Measurements from ENCODE around the gene IFITM1. TPM values are rescaled to one million over a fixed set of nuclear protein-coding genes. Genes with fewer than 3 reads are reported as not detected.

Gene IFITM1
- total and polyA plus RNA-seq, 2 of the 8 experiments (the other 6 are each of a cell fraction or from before 2014, with no cell fraction given), result 394 to 1,464 TPM

GRCh38 chr11:283405-284104 lies 30.3 kb upstream of the IFITM1 start:
- 0 out of 2 replicates have a peak overlapping the region, but pooled peaks have one; percentile 60 for H3K18ac ChIP-seq (ENCODE audit: extremely low read depth, low read length)
- H3K27ac ChIP-seq (ENCODE audit: low read depth, low read length), result no peak overlapping the region
- no peak overlapping the region for H3K4me3 ChIP-seq (ENCODE audit: extremely low read depth in 1 of 4, insufficient read depth in 2 of 4, low read depth in 3 of 4, low read length in 4 of 4)
- 0 out of 2 replicates have a peak overlapping the region, but pooled peaks have one; percentile 40 for H2AK5ac ChIP-seq (ENCODE audit: low read depth, low read length)
- 85% methylated on average over 18 of the region's 23 CpGs; no CpG with 5 or more reads in 1 of the 2 experiments for WGBS, 2 experiments (ENCODE audit: extremely low coverage in 1 of 2, insufficient coverage in 1 of 2, insufficient read length in 1 of 2, insufficient replicate concordance in 2 of 2, low coverage in 1 of 2, low lambda C conversion rate in 2 of 2, missing lambda C conversion rate in 1 of 2)
- H3K23ac ChIP-seq (ENCODE audit: insufficient read length), result no peak overlapping the region
- H2BK12ac ChIP-seq (ENCODE audit: low read depth, low read length), result peak overlapping the region; percentile 39; the same call in 1 of the 2 replicates
- peak overlapping the region; percentile 38 for H4K5ac ChIP-seq (ENCODE audit: insufficient read length, low read depth, low read length)
- H3K14ac ChIP-seq (ENCODE audit: insufficient read length), result no peak overlapping the region
- peaks cover 0 to 3% of the 10 kb centered on the region in 2 experiments; a peak in 1 of 4 replicates for H3K9me3 ChIP-seq (ENCODE audit: insufficient read depth in 2 of 2, low read depth in 1 of 2, low read length in 1 of 2)
- H3K56ac ChIP-seq (replicated peaks; ENCODE audit: insufficient read length, low read depth, low read length), result no peak overlapping the region
- H2BK120ac ChIP-seq (replicated peaks; ENCODE audit: low read depth, low read length), result peak overlapping the region; percentile 92
- POLR2A ChIA-PET (ENCODE audit: partially characterized antibody), result interaction anchor here (1.4 to 7.7 kb wide), 6 partner anchors 11 to 72 kb away, joined by 4 to 51 read pairs (median 6); partner anchors contain the start of gene IFITM5
- H2BK5ac ChIP-seq (ENCODE audit: low read depth, low read length), result peak overlapping the region; percentile 88; the same call in 1 of the 2 replicates
- H2BK20ac ChIP-seq (ENCODE audit: low read length), result 0 out of 2 replicates have a peak overlapping the region, but pooled peaks have one; percentile 72
- no peaks in the 10 kb centered on the region for H3K79me2 ChIP-seq (ENCODE audit: control insufficient read depth in 1 of 2, insufficient read depth in 2 of 2, low read length in 2 of 2)
- no peak overlapping the region for H3K9ac ChIP-seq (replicated peaks in 1 of 4; ENCODE audit: extremely low read depth in 1 of 4, low read depth in 3 of 4, low read length in 3 of 4)
- CTCF ChIA-PET (ENCODE audit: partially characterized antibody), result interaction anchor here (0.9 to 8.6 kb wide), 4 partner anchors 22 to 81 kb away, joined by 3 to 88 read pairs (median 8); no protein-coding TSS in a partner anchor
- peak overlapping the region; percentile 31; the same call in 1 of the 2 replicates for H4K8ac ChIP-seq (ENCODE audit: extremely low read depth, insufficient read depth, low read length)
- H3K4me1 ChIP-seq (replicated peaks in 1 of 4; ENCODE audit: control insufficient read depth in 3 of 4, insufficient read depth in 4 of 4, low read length in 3 of 4), result peaks cover 0 to 13% (median 9%) of the 10 kb centered on the region in 4 experiments; a peak in 6 of 7 replicates
- no peaks in the 10 kb centered on the region for H4K20me1 ChIP-seq (replicated peaks in 1 of 2; ENCODE audit: control insufficient read depth in 1 of 2, insufficient read depth in 2 of 2, low read length in 2 of 2)
- H2AFZ ChIP-seq (ENCODE audit: low read length), result no peak overlapping the region
- no peaks in the 10 kb centered on the region for H3K79me1 ChIP-seq (ENCODE audit: low read depth, low read length)
- FAIRE-seq (no peak), DNase-seq (ENCODE audit: low read depth in 1 of 2, low spot score in 2 of 2) (peak in 1 of 2 experiments; percentile 33)
- TF ChIP-seq TEAD4 (IDR thresholded peaks at IDR 0.05; ENCODE audit: low read depth, low read length), result no peak
- no peak for TF ChIP-seq TAF7 (optimal IDR thresholded peaks at IDR 0.05; ENCODE audit: borderline replicate concordance, low read depth, low read length)
- no peak for TF ChIP-seq TCF12 (IDR thresholded peaks at IDR 0.05; ENCODE audit: low read depth, low read length)
- no peak for TF ChIP-seq CREB1 (IDR thresholded peaks at IDR 0.05)
- no peaks in the 10 kb centered on the region for H3K36me3 ChIP-seq (ENCODE audit: control insufficient read depth in 2 of 4, insufficient read depth in 4 of 4, low read length in 3 of 4)
- no peak overlapping the region for H2BK15ac ChIP-seq (ENCODE audit: low read length)
- no peak overlapping the region for H3K4ac ChIP-seq (replicated peaks; ENCODE audit: insufficient read length, low read depth, low read length)
- H3K4me2 ChIP-seq (ENCODE audit: insufficient read depth in 1 of 2, low read depth in 2 of 2, low read length in 2 of 2), result no peak overlapping the region
- H3K23me2 ChIP-seq (ENCODE audit: low read depth, low read length), result peaks cover 5% of the 10 kb centered on the region; the same call in 1 of the 2 replicates
- H4K91ac ChIP-seq (replicated peaks; ENCODE audit: insufficient read length, low read length), result peak overlapping the region; percentile 73
- peaks cover 5 to 20% (median 14%) of the 10 kb centered on the region in 4 experiments; a peak in 6 of 7 replicates for H3K27me3 ChIP-seq (replicated peaks in 1 of 4; ENCODE audit: control insufficient read depth in 3 of 4, extremely low read depth in 1 of 4, insufficient read depth in 3 of 4, low read length in 3 of 4)
